Measurements from ENCODE around the gene CRYBB1. TPM values are rescaled to one million over a fixed set of nuclear protein-coding genes. Genes with fewer than 3 reads are reported as not detected.

CRYBB1 gene
- total and polyA plus RNA-seq, 10 donors = 0.34 to 2.9 (median 1.7) TPM

DNA sequence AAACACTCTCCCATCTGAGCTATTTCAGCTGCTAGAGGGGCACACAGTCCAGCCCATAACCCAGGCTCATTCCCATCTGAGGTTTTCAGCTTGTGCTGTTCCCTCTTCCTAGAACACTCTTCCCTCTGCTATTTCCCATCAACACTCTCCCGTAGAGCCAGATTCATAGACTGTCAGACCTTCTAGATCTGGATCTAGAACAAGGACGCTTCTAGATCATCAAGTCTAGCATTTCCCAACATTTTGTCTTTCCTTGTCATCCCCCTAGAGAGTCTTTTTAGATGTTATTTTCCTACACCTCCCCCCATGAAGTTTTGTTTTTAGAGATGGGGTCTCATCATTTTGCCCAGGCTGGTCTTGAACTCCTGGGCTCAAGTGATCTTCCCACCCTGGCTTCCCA lies 17.3 kb upstream of the CRYBB1 start:
- H3K4me1 ChIP-seq = peaks cover 0 to 15% (median 0%) of the 10 kb centered on the region in 6 donors
- no peak overlapping the region for H3K27ac ChIP-seq
- H3K27me3 ChIP-seq (replicated peaks in 1 of 7) = no peaks in the 10 kb centered on the region
- peaks cover 0 to 4% (median 0%) of the 10 kb centered on the region in 8 donors for H3K9me3 ChIP-seq
- DNase-seq = no peak
- intact Hi-C loops (cut with DNase I; ENCODE audit: low total_unique reads) = no loop called here
- H3K36me3 ChIP-seq = no peaks in the 10 kb centered on the region
- no peak overlapping the region for H3K4me3 ChIP-seq
- no peak for TF ChIP-seq POLR2AphosphoS5 (IDR thresholded peaks at IDR 0.05)
- no peak for TF ChIP-seq POLR2A (IDR thresholded peaks at IDR 0.05)
- TF ChIP-seq, protein P1, sequence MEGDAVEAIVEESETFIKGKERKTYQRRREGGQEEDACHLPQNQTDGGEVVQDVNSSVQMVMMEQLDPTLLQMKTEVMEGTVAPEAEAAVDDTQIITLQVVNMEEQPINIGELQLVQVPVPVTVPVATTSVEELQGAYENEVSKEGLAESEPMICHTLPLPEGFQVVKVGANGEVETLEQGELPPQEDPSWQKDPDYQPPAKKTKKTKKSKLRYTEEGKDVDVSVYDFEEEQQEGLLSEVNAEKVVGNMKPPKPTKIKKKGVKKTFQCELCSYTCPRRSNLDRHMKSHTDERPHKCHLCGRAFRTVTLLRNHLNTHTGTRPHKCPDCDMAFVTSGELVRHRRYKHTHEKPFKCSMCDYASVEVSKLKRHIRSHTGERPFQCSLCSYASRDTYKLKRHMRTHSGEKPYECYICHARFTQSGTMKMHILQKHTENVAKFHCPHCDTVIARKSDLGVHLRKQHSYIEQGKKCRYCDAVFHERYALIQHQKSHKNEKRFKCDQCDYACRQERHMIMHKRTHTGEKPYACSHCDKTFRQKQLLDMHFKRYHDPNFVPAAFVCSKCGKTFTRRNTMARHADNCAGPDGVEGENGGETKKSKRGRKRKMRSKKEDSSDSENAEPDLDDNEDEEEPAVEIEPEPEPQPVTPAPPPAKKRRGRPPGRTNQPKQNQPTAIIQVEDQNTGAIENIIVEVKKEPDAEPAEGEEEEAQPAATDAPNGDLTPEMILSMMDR (IDR thresholded peaks at IDR 0.05 in 8 of 11, conservative IDR thresholded peaks at IDR 0.05 in 3 of 11) = no peak
- WGBS, 5 donors = 82 to 96% (median 91%) methylated on average over 2 of the region's 2 CpGs

DNA sequence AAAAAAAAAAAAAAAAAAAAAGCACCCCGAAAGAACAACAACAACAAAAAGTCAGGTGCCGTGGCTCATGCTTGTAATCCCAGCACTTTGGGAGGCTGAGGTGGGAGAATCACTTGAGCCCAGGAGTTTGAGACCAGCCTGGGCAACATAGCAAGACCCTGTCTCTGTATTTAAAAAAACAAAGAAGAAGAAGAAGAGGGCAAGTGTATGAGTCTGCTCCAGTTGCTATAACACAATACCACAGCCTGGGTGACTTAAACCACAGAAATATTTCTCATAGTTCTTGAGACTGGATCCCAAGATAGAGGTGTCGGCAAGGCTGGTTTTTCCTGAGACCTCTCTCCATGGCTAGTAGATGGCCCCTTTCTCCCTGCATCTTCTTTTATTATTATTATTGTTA lies 16.4 kb upstream of the CRYBB1 start:
- no peak overlapping the region for H3K27ac ChIP-seq
- peaks cover 0 to 15% (median 0%) of the 10 kb centered on the region in 6 donors for H3K4me1 ChIP-seq
- no peaks in the 10 kb centered on the region for H3K36me3 ChIP-seq
- TF ChIP-seq, protein P1 (IDR thresholded peaks at IDR 0.05 in 8 of 11, conservative IDR thresholded peaks at IDR 0.05 in 3 of 11) = no peak
- TF ChIP-seq POLR2A (IDR thresholded peaks at IDR 0.05) (no peak), POLR2AphosphoS5 (IDR thresholded peaks at IDR 0.05) (no peak)
- no peak for DNase-seq
- peaks cover 0 to 4% (median 0%) of the 10 kb centered on the region in 8 donors for H3K9me3 ChIP-seq
- no peaks in the 10 kb centered on the region for H3K27me3 ChIP-seq (replicated peaks in 1 of 7)
- no peak overlapping the region for H3K4me3 ChIP-seq
- 93 to 98% (median 95%) methylated on average over 3 of the region's 3 CpGs for WGBS, 5 donors
- intact Hi-C loops (cut with DNase I; ENCODE audit: low total_unique reads) = no loop called here

DNA sequence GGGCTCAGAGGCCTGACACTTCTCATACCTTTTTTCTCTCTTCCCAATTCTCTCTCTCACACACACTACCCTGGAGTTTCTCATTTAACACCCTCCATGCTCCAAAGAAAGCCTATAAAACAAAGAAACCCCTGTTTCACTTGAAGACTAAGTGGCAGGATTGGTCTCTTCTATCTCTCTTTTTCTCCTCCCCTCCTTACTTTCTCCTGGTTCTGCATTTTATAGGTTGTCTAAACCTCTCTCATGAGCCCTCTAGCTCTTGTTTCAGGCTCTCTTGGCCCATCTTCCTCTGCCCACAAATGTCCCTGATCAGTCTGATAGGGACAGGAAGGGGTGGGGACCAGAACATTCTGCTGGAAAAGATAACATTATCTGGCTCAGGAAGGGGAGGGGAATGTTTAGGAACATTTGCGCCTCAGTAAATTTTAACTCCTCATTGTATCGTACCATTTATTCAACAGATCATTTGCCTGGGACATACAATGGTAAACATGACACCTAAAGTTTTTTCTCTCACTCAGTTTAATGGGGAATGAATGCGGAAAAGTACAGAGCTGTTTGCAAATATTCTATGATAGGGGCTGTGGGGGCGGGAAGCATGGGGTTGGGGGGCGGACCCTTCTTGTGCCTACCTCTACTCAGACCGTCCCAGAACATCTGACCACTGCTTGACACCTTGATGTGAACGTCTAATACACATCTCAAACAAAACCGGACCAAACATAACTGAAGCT lies 14.8 kb upstream of the CRYBB1 start:
- Histone ChIP-seq H3K9me3 (peaks cover 0 to 4% (median 0%) of the 10 kb centered on the region in 8 donors), H3K36me3 (no peaks in the 10 kb centered on the region), H3K27me3 (replicated peaks in 1 of 7) (no peaks in the 10 kb centered on the region), H3K4me1 (peaks cover 0 to 20% (median under 1%) of the 10 kb centered on the region in 6 donors), H3K4me3 (no peak overlapping the region), H3K27ac (peak overlapping the region in 7 of 8 donors; percentile 44 to 79 (median 62))
- no peak for DNase-seq
- TF ChIP-seq POLR2AphosphoS5 (IDR thresholded peaks at IDR 0.05) = peak in 1 of 3 donors; percentile 79
- TF ChIP-seq POLR2A (IDR thresholded peaks at IDR 0.05) = no peak
- TF ChIP-seq, protein P1 (IDR thresholded peaks at IDR 0.05 in 8 of 11, conservative IDR thresholded peaks at IDR 0.05 in 3 of 11) = no peak
- intact Hi-C loops (cut with DNase I; ENCODE audit: low total_unique reads) = no loop called here
- WGBS, 5 donors = 50 to 72% (median 57%) methylated on average over 8 of the region's 8 CpGs

DNA sequence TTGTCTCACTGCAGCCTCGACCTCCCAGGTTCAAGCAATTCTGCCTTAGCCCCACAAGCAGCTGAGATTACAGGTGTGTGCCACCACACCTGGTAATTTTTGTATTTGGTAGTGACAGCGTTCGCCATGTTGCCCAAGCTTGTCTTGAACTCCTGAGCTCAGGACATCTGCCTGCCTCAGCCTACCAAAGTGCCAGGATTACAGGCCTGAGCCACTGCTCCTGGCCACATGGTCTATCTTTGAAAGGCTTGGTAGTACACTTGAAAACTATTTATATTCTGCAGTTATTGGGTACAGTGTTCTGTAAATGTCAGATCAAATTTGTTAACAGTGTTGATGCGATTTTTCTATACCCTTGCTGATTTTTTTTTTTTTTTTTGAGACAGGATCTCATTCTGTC lies 13.5 kb upstream of the CRYBB1 start:
- TF ChIP-seq POLR2AphosphoS5 (IDR thresholded peaks at IDR 0.05) (no peak), POLR2A (IDR thresholded peaks at IDR 0.05) (no peak)
- TF ChIP-seq, protein P1 (IDR thresholded peaks at IDR 0.05 in 8 of 11, conservative IDR thresholded peaks at IDR 0.05 in 3 of 11) = no peak
- Histone ChIP-seq H3K36me3 (no peaks in the 10 kb centered on the region), H3K27me3 (replicated peaks in 1 of 7) (no peaks in the 10 kb centered on the region), H3K9me3 (peaks cover 0 to 4% (median 0%) of the 10 kb centered on the region in 8 donors), H3K4me3 (no peak overlapping the region), H3K27ac (no peak overlapping the region), H3K4me1 (peaks cover 0 to 23% (median 4%) of the 10 kb centered on the region in 6 donors)
- WGBS, 5 donors = 87 to 97% (median 93%) methylated on average over 4 of the region's 4 CpGs
- intact Hi-C loops (cut with DNase I; ENCODE audit: low total_unique reads) = no loop called here
- no peak for DNase-seq
